GM12864 (cell line): Measurements from ENCODE around the gene KLK12.

Source experiments
- DNase-seq: peaks from one replicate; pipeline ENCODE4 v3.0.0-alpha.2; 2011; ENCODE audit warnings: low read depth
- H3K4me3 ChIP-seq: 2 replicates; pipeline ENCODE4 v1.5.1; 2011; ENCODE audit warnings: mild to moderate bottlenecking, low read depth, low read length, control low read depth
- TF ChIP-seq, protein P1 (sequence below): IDR thresholded peaks from 2 replicates; pipeline ENCODE4 v1.5.1; 2011; ENCODE audit warnings: low read depth, mild to moderate bottlenecking, moderate library complexity, low read length, control low read depth, inconsistent platforms; ENCODE audit errors: missing control alignments

KLK12 gene

DNA sequence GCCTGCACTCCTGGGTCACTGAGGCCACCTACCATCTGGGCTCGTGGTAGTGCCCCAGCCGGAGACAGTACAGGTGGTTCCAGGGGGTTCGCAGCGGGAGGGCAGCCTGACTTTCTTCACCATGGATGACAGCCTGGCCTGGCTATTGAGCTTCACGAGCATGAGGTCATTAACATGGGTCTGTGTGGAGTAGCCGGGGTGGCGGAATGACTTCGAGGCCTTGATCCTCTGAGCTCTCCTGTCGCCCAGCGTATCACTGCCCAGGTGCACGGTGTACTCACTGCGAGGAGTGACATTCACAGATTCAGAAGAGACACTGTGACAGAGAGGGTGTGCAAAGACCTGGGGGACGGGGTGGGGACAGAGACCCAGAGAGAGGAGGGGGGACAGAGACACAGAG, 54.6 kb downstream of the KLK12 start:
- H3K4me3 ChIP-seq = no peak overlapping the region
- TF ChIP-seq, protein P1, sequence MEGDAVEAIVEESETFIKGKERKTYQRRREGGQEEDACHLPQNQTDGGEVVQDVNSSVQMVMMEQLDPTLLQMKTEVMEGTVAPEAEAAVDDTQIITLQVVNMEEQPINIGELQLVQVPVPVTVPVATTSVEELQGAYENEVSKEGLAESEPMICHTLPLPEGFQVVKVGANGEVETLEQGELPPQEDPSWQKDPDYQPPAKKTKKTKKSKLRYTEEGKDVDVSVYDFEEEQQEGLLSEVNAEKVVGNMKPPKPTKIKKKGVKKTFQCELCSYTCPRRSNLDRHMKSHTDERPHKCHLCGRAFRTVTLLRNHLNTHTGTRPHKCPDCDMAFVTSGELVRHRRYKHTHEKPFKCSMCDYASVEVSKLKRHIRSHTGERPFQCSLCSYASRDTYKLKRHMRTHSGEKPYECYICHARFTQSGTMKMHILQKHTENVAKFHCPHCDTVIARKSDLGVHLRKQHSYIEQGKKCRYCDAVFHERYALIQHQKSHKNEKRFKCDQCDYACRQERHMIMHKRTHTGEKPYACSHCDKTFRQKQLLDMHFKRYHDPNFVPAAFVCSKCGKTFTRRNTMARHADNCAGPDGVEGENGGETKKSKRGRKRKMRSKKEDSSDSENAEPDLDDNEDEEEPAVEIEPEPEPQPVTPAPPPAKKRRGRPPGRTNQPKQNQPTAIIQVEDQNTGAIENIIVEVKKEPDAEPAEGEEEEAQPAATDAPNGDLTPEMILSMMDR = no peak
- no peak for DNase-seq

- DNase-seq = no peak
- TF ChIP-seq, protein P1 = no peak
- H3K4me3 ChIP-seq = no peak overlapping the region
Observed at GRCh38 chr19:50979758-50980157, 55.0 kb downstream of the KLK12 start.
